Gastroesophageal sphincter (tissue), 4 donors: ENCODE measurements around the gene CHERP. TPM values are rescaled to one million over a fixed set of nuclear protein-coding genes. Genes with fewer than 3 reads are reported as not detected.

Source experiments
- ATAC-seq: fragments of 150-250 bp; one replicate; pipeline ENCODE4 v1.9.1; 2016; ENCODE audit warnings: mild to moderate bottlenecking, moderate library complexity
- H3K27ac ChIP-seq, 4 donors: fragments of 200-600 bp; sonication (generic) in 3 of 4; 1 replicate in 3 of 4; 2 replicates in 1 of 4; pipeline ENCODE4 v1.5.1; 2016 to 2019
- H3K27me3 ChIP-seq: fragments of 200-600 bp; sonication (generic); one replicate; pipeline ENCODE4 v1.5.1; 2019
- H3K36me3 ChIP-seq, 2 donors: fragments of 200-600 bp; sonication (generic); one replicate each; pipeline ENCODE4 v1.5.1; 2019; ENCODE audit warnings: control low read depth in 1 of 2
- H3K4me1 ChIP-seq, 3 donors: fragments of 200-600 bp; sonication (generic); 1 replicate in 2 of 3; 2 replicates in 1 of 3; pipeline ENCODE4 v1.5.1; 2016 to 2019; ENCODE audit warnings: control low read depth in 2 of 3
- H3K4me3 ChIP-seq, 2 donors: fragments of 200-600 bp; sonication (generic); one replicate each; pipeline ENCODE4 v1.5.1; 2019; ENCODE audit warnings: mild to moderate bottlenecking in 1 of 2, moderate library complexity in 1 of 2
- H3K9me3 ChIP-seq, 3 donors: fragments of 200-600 bp; sonication (generic); one replicate each; pipeline ENCODE4 v1.5.1; 2017 to 2019; ENCODE audit warnings: control low read depth in 2 of 3
- EP300 ChIP-seq: sonication (generic); formaldehyde crosslinking; IDR thresholded peaks from one replicate; pipeline ENCODE4 v1.6.1; 2017; ENCODE audit warnings: antibody characterized with exemption, mild to moderate bottlenecking
- POLR2A ChIP-seq, 2 donors: fragments of 450-650 bp; IDR thresholded peaks; one replicate each; pipeline ENCODE4 v1.6.1; 2017; ENCODE audit warnings: antibody characterized with exemption in 2 of 2, mild to moderate bottlenecking in 2 of 2, moderate library complexity in 1 of 2
- POLR2AphosphoS5 ChIP-seq: sonication (generic); formaldehyde crosslinking; IDR thresholded peaks from one replicate; pipeline ENCODE4 v1.6.1; 2017; ENCODE audit warnings: antibody characterized with exemption
- WGBS, 2 donors: methylation state at CpG; one replicate each; pipeline ENCODE4 v1.1.5; 2018; ENCODE audit warnings: low coverage in 1 of 2; 5-methylcytosine and 5-hydroxymethylcytosine counted together
- total RNA-seq, 4 donors: library from RNA; depleted of rRNA; stranded (reverse); fragments of >200 nt; gene quantifications; one replicate each; pipeline ENCODE4 v1.1.0, GENCODE V29; 2016
- TF ChIP-seq, protein P1 (sequence below), 4 experiments: fragments of 200-600 bp in 2 of 4; fragments of 450-650 bp in 2 of 4; sonication (generic) in 1 of 4; IDR thresholded peaks; one replicate each; pipeline ENCODE4 v1.5.1; 2017 to 2019; ENCODE audit warnings: antibody characterized with exemption in 4 of 4, mild to moderate bottlenecking in 2 of 4, moderate library complexity in 2 of 4

CHERP gene
- total RNA-seq, 4 donors from 2014 or later = 5.7 to 12.7 (median 6.6) TPM

DNA sequence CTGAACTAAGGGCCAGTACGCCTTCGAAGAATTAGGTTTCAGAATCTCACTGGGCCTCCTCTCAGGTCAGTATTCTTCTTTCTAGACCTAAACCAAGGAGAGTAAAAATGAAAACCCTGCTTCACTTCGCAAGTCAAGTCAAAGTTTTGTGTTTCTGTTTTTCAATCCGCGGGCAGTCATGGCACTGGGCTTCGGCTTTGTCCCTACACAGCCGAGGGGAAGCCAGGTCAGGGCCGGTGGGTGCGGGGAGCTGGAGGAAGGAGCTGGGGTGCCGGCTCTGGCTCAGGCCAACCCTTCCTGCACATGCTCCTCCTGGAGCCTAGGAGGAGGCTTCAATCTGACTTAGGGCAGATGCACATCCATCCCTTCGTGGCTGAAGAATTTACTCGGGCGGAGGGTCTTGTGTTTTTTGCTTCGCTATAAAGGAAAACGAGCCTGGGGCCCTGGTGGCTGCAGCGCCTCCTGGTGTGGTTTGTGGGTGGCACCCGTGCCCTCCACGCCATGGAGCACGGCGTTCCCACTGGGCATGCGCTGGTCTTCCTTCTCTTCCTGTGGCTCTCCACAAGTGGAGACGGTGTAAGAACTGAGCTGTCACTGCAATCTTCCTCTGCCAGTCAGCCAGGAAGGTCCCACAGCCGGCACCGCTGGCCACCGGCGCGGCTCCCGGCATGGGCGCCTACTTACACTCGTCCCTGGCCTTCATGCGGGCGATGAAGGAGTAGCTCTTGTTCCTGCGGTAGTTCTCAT lies 23.6 kb downstream of the CHERP start:
- Histone ChIP-seq H3K4me1 (no peaks in the 10 kb centered on the region), H3K36me3 (peaks cover 0 to 100% of the 10 kb centered on the region in 2 donors), H3K9me3 (no peaks in the 10 kb centered on the region), H3K27ac (no peak overlapping the region), H3K4me3 (no peak overlapping the region), H3K27me3 (no peaks in the 10 kb centered on the region)
- WGBS, 2 donors = 73 to 84% methylated on average over 3 to 7 of the region's 33 CpGs
- TF ChIP-seq POLR2AphosphoS5 (no peak), POLR2A (IDR thresholded peaks at IDR 0.05) (no peak), EP300 (no peak)
- TF ChIP-seq, protein P1, sequence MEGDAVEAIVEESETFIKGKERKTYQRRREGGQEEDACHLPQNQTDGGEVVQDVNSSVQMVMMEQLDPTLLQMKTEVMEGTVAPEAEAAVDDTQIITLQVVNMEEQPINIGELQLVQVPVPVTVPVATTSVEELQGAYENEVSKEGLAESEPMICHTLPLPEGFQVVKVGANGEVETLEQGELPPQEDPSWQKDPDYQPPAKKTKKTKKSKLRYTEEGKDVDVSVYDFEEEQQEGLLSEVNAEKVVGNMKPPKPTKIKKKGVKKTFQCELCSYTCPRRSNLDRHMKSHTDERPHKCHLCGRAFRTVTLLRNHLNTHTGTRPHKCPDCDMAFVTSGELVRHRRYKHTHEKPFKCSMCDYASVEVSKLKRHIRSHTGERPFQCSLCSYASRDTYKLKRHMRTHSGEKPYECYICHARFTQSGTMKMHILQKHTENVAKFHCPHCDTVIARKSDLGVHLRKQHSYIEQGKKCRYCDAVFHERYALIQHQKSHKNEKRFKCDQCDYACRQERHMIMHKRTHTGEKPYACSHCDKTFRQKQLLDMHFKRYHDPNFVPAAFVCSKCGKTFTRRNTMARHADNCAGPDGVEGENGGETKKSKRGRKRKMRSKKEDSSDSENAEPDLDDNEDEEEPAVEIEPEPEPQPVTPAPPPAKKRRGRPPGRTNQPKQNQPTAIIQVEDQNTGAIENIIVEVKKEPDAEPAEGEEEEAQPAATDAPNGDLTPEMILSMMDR (IDR thresholded peaks at IDR 0.05) = no peak
- ATAC-seq = no peak

DNA sequence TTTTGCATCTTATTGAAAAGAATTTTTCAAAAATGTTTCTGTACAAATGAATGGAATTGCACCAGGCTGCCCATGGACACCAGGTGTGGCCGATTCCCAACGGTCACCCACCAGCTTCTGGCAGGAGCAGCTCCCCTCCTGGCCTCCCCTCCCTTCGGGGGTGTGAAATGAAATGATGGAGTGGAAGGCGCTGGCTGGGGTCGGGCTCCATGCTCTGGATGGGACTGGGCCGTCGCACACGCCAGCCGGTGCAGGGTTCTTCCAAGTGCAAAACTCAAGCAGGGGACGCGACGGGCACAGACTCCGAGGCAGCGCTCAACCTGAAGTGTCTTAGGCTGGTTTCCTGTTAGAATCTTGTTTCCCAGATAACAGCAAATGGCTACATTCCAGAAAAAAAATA lies 24.2 kb downstream of the CHERP start:
- H3K27me3 ChIP-seq = no peaks in the 10 kb centered on the region
- WGBS, 2 donors = 77 to 78% methylated on average over 2 to 3 of the region's 14 CpGs
- H3K36me3 ChIP-seq = peaks cover 0 to 100% of the 10 kb centered on the region in 2 donors
- H3K4me1 ChIP-seq = no peaks in the 10 kb centered on the region
- H3K4me3 ChIP-seq = no peak overlapping the region
- no peak for ATAC-seq
- H3K27ac ChIP-seq = no peak overlapping the region
- no peaks in the 10 kb centered on the region for H3K9me3 ChIP-seq
- TF ChIP-seq EP300 (no peak), POLR2AphosphoS5 (no peak), POLR2A (IDR thresholded peaks at IDR 0.05) (no peak)
- TF ChIP-seq, protein P1 (IDR thresholded peaks at IDR 0.05) = no peak

- Histone ChIP-seq H3K4me3 (no peak overlapping the region), H3K27me3 (no peaks in the 10 kb centered on the region), H3K36me3 (peaks cover 0 to 100% of the 10 kb centered on the region in 2 donors), H3K27ac (no peak overlapping the region), H3K9me3 (no peaks in the 10 kb centered on the region), H3K4me1 (no peaks in the 10 kb centered on the region)
- WGBS, 2 donors = 76% methylated on average over 9 of the region's 14 CpGs; no CpG with 5 or more reads in 1 of the 2 donors
- no peak for ATAC-seq
- TF ChIP-seq, protein P1 (IDR thresholded peaks at IDR 0.05) = no peak
- TF ChIP-seq POLR2AphosphoS5 = no peak
- no peak for TF ChIP-seq EP300
These were observed 25.2 kb downstream of the CHERP start for GRCh38 chr19:16516923-16517610.

GRCh38 chr19:16516381-16516780 lies 25.9 kb downstream of the CHERP start:
- H3K27me3 ChIP-seq = no peaks in the 10 kb centered on the region
- H3K4me3 ChIP-seq = no peak overlapping the region
- H3K36me3 ChIP-seq = peaks cover 0 to 99% of the 10 kb centered on the region in 2 donors
- H3K27ac ChIP-seq = no peak overlapping the region
- 79 to 91% methylated on average over 10 to 11 of the region's 15 CpGs for WGBS, 2 donors
- ATAC-seq = no peak
- TF ChIP-seq POLR2A (IDR thresholded peaks at IDR 0.05) (no peak), EP300 (no peak), POLR2AphosphoS5 (no peak)
- TF ChIP-seq, protein P1 (IDR thresholded peaks at IDR 0.05) = no peak
- no peaks in the 10 kb centered on the region for H3K9me3 ChIP-seq
- no peaks in the 10 kb centered on the region for H3K4me1 ChIP-seq
